A673 (cell line): ENCODE results near the gene AAMP.

ENCODE experiments used
- CTCF ChIP-seq: fragments of 300-800, 200-600 bp; sonication (generic); conservative IDR thresholded peaks from 2 replicates; pipeline ENCODE4 v1.5.1; 2017; ENCODE audit warnings: low read depth, mild to moderate bottlenecking, antibody characterized with exemption, low read length, moderate library complexity, mixed read lengths
- EZH2 ChIP-seq: fragments of 200-600 bp; sonication (generic); IDR thresholded peaks from 2 replicates; pipeline ENCODE4 v1.6.1; 2017; ENCODE audit warnings: borderline replicate concordance, low read depth, mild to moderate bottlenecking, mixed read lengths, antibody characterized with exemption, low read length; ENCODE audit not compliant: poor library complexity, severe bottlenecking

DNA sequence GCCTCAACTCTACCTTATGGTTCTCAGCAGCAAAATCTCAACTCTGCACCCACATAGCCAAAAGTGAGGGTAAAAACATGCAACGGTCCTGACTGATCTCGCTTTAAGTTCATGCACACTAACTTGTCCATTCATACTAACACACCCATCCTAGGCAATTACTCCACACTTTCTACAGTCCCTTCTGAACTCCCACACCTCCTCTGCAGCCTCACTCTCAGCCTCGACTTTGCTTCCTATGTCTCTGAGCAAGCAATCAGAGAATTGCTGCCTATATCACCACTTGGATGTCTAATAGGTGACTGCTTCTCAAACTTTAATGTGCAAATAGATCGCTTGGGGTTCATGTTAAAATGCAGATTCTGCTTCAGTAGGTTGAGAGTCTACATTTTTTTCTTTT is 30.2 kb upstream of the AAMP start:
- TF ChIP-seq CTCF (no peak), EZH2 (no peak)
